Epithelial cell of proximal tubule (primary cell): Measurements from ENCODE around the gene OTOS. TPM values are rescaled to one million over a fixed set of nuclear protein-coding genes. Genes with fewer than 3 reads are reported as not detected.

Experiments
- DNase-seq: peaks from one replicate; pipeline ENCODE4 v3.0.0-alpha.2; 2011; ENCODE audit warnings: low read depth
- H3K4me3 ChIP-seq: 2 replicates; pipeline ENCODE4 v1.5.1; 2011; ENCODE audit warnings: low read depth, mild to moderate bottlenecking, low read length
- CTCF ChIP-seq: conservative IDR thresholded peaks from 2 replicates; pipeline ENCODE4 v1.5.1; 2012; ENCODE audit warnings: low read depth, mild to moderate bottlenecking, low read length
- total RNA-seq: library from RNA; depleted of rRNA; stranded (reverse); fragments of >200 nt; gene quantifications from 2 replicates; pipeline ENCODE4 v1.2.3, GENCODE V29; 2015

The OTOS gene
- total RNA-seq, 1 donor from 2014 or later, result not detected

- DNase-seq, result no peak
- no peak for TF ChIP-seq CTCF
- H3K4me3 ChIP-seq, result no peak overlapping the region
These were observed 33.5 kb downstream of the OTOS start for GRCh38 chr2:240106765-240107476.

GRCh38 chr2:240105982-240106381 lies 34.5 kb downstream of the OTOS start:
- H3K4me3 ChIP-seq, result no peak overlapping the region
- no peak for DNase-seq
- TF ChIP-seq CTCF, result no peak

GRCh38 chr2:240103136-240103535 lies 37.3 kb downstream of the OTOS start:
- no peak overlapping the region for H3K4me3 ChIP-seq
- no peak for DNase-seq
- TF ChIP-seq CTCF, result no peak

GRCh38 chr2:240098349-240098748 lies 42.1 kb downstream of the OTOS start:
- H3K4me3 ChIP-seq, result no peak overlapping the region
- no peak for TF ChIP-seq CTCF
- no peak for DNase-seq

- no peak for DNase-seq
- TF ChIP-seq CTCF, result no peak
- H3K4me3 ChIP-seq, result no peak overlapping the region
These were observed 44.6 kb downstream of the OTOS start for GRCh38 chr2:240095556-240096523.

- H3K4me3 ChIP-seq, result no peak overlapping the region
- no peak for TF ChIP-seq CTCF
- DNase-seq, result no peak
These were observed 51.2 kb downstream of the OTOS start for GRCh38 chr2:240089306-240089705.

Other genes with a start within 250 kb of the OTOS start
- gene NDUFA10, start 115.3 kb downstream of the OTOS start, total RNA-seq, result 133 and 166 TPM in 2 replicates
- gene OR6B2, start 110.2 kb downstream of the OTOS start, total RNA-seq, result not detected in 2 replicates
- gene OR6B3, start 87.1 kb downstream of the OTOS start, total RNA-seq, result not detected in 2 replicates
- gene COPS9, start 4.4 kb downstream of the OTOS start, total RNA-seq, result 274 and 409 TPM in 2 replicates